ENCODE measurements around the gene SEC14L5.

- TF ChIP-seq, protein P1, sequence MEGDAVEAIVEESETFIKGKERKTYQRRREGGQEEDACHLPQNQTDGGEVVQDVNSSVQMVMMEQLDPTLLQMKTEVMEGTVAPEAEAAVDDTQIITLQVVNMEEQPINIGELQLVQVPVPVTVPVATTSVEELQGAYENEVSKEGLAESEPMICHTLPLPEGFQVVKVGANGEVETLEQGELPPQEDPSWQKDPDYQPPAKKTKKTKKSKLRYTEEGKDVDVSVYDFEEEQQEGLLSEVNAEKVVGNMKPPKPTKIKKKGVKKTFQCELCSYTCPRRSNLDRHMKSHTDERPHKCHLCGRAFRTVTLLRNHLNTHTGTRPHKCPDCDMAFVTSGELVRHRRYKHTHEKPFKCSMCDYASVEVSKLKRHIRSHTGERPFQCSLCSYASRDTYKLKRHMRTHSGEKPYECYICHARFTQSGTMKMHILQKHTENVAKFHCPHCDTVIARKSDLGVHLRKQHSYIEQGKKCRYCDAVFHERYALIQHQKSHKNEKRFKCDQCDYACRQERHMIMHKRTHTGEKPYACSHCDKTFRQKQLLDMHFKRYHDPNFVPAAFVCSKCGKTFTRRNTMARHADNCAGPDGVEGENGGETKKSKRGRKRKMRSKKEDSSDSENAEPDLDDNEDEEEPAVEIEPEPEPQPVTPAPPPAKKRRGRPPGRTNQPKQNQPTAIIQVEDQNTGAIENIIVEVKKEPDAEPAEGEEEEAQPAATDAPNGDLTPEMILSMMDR (IDR thresholded peaks at IDR 0.05), result no peak
- TF ChIP-seq POLR2A (IDR thresholded peaks at IDR 0.05; ENCODE audit: low read depth) (no peak), POLR2AphosphoS5 (IDR thresholded peaks at IDR 0.05) (no peak)
Measured at GRCh38 chr16:4934591-4934990, 23.5 kb upstream of the SEC14L5 start.

Data from esophagus muscularis mucosa (tissue), 3 donors.